Measurements from ENCODE around the gene TMEM247. TPM values are rescaled to one million over a fixed set of nuclear protein-coding genes. Genes with fewer than 3 reads are reported as not detected.
"Not testable (repeated sequence)": the region's sequence is repeated elsewhere in the genome, so short reads cannot be mapped to it uniquely, and the experiment has no call there.

TMEM247 gene
- total and polyA plus RNA-seq, 3 donors from 2014 or later = 18.5 to 59.4 (median 27.2) TPM

DNA sequence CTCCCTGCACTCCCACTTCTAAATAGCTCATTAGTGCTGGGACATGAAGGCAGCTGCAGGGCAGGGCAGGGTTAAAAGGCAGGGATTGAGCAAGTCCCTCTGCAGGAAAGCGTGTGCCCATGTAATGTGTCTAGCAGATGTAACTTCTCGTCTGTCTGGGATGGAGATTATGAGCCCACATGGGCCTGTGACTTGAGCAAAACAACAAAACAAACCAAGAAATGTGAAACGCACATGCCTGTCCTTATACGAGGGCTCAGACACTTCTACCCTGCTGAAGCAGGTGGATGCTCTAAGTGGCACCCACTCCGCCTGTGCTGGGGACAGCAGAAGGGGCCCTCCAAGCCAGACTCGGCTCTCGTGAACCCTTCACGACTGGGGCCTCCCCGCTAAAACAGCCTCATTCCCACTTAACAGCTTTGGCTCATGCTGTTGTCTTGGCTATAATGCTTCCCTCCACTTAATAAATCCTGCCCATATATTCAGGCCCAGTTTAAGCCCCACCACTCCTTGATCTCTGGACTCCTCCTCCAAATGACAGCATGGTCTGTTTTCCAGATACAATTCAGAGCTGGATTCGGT lies 40.9 kb downstream of the TMEM247 start:
- Histone ChIP-seq H3K36me3 (ENCODE audit: low read depth, missing control alignments) (no peaks in the 10 kb centered on the region), H3K27me3 (no peaks in the 10 kb centered on the region), H3K9me3 (no peaks in the 10 kb centered on the region), H3K4me3 (no peak overlapping the region), H3K27ac (no peak overlapping the region), H3K4me1 (peaks cover 6% of the 10 kb centered on the region)
- TF ChIP-seq, protein P1, sequence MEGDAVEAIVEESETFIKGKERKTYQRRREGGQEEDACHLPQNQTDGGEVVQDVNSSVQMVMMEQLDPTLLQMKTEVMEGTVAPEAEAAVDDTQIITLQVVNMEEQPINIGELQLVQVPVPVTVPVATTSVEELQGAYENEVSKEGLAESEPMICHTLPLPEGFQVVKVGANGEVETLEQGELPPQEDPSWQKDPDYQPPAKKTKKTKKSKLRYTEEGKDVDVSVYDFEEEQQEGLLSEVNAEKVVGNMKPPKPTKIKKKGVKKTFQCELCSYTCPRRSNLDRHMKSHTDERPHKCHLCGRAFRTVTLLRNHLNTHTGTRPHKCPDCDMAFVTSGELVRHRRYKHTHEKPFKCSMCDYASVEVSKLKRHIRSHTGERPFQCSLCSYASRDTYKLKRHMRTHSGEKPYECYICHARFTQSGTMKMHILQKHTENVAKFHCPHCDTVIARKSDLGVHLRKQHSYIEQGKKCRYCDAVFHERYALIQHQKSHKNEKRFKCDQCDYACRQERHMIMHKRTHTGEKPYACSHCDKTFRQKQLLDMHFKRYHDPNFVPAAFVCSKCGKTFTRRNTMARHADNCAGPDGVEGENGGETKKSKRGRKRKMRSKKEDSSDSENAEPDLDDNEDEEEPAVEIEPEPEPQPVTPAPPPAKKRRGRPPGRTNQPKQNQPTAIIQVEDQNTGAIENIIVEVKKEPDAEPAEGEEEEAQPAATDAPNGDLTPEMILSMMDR (IDR thresholded peaks at IDR 0.05) = no peak
- TF ChIP-seq POLR2A (IDR thresholded peaks at IDR 0.05) = no peak
- intact Hi-C loops (cut with DNase I; ENCODE audit: low total_unique reads) = no loop called here
- WGBS, 2 donors = 79 to 83% methylated on average over 10 of the region's 10 CpGs
- DNase-seq = no peak

DNA sequence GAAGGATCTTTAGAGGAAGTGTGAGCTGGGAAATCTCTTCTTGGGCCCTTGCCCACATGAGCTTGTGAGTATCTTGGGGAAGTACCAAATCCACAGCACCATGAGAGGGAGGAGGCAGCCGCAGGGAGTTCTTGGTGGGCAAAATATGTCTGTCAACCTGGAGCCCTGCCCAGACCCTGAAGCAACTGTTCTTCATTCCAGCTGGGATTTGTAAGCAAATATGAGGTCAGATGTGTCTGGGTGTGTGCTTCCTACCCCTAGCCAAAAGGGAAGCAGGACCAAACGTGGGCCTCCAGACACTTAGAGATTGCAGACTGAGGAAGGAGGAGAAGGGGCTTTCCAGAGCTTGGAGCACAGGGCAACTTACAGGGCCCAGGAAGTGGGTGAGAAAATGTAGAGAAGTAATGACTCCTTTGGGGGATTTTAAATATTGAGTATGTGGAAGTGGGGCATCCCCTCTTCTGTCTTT lies 41.9 kb downstream of the TMEM247 start:
- Histone ChIP-seq H3K4me1 (peaks cover 6% of the 10 kb centered on the region), H3K27me3 (no peaks in the 10 kb centered on the region), H3K36me3 (ENCODE audit: low read depth, missing control alignments) (no peaks in the 10 kb centered on the region), H3K4me3 (no peak overlapping the region), H3K9me3 (no peaks in the 10 kb centered on the region), H3K27ac (peak overlapping the region; percentile 18 to 51)
- TF ChIP-seq POLR2A (IDR thresholded peaks at IDR 0.05) = no peak
- TF ChIP-seq, protein P1 (IDR thresholded peaks at IDR 0.05) = no peak
- intact Hi-C loops (cut with DNase I; ENCODE audit: low total_unique reads) = no loop called here
- peak; percentile 71 for DNase-seq
- WGBS, 2 donors = 42 to 54% methylated on average over 2 of the region's 2 CpGs

DNA sequence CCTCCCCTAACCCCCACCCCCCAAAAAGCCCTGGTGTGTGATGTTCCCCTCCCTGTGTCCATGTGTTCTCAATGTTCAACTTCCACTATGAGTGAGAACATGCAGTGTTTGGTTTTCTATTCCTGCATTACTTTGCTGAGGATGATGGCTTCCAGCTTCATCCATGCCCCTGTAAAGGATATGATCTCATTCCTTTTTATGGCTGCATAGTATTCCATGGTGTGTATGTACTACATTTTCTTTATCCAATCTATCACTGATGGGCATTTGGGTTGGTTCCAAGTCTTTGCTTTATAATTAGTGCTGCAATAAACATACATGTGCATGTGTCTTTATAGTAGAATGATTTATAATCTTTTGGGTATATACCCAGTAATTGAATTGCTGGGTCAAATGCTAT lies 43.0 kb downstream of the TMEM247 start:
- H3K9me3 ChIP-seq; H3K27me3 ChIP-seq; H3K4me1 ChIP-seq; DNase-seq; H3K4me3 ChIP-seq; H3K36me3 ChIP-seq (ENCODE audit: low read depth, missing control alignments); intact Hi-C loops (cut with DNase I; ENCODE audit: low total_unique reads); H3K27ac ChIP-seq: not testable (repeated sequence)

DNA sequence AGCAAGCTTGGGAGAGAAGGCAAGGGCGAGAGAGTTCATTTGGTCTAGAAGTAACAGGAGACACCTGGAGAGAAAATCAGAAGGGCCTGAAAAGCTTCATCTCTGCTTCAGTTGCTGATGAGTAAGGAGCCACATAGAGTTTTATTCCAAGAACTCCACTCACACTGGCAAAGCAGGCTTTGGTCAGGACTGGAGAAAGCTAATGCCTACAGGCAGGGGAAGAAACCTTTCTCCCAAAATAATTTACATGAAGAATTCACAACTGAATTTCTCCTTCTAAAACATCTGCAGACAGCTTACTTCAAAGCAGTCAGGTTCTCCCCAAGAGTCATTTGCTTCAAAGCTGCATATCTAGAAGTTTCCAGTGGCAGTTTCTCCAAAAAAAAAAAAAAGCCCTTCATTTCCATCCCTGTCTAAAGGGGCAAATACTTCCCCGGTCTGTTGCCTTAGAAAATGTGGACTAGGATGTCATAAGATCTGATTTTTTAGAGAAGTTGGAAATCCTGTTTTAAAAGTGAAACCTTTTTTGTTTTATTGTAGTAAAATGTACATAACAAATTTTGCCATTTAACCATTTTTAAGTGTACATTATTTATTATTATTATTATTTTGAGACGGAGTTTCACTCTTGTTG lies 46.3 kb downstream of the TMEM247 start:
- Histone ChIP-seq H3K4me1 (peaks cover 6% of the 10 kb centered on the region), H3K27ac (no peak overlapping the region), H3K9me3 (no peaks in the 10 kb centered on the region), H3K4me3 (no peak overlapping the region), H3K36me3 (ENCODE audit: low read depth, missing control alignments) (no peaks in the 10 kb centered on the region), H3K27me3 (no peaks in the 10 kb centered on the region)
- TF ChIP-seq, protein P1 (IDR thresholded peaks at IDR 0.05) = no peak
- no peak for TF ChIP-seq POLR2A (IDR thresholded peaks at IDR 0.05)
- WGBS, 2 donors = 85% methylated on average over 3 of the region's 3 CpGs
- intact Hi-C loops (cut with DNase I; ENCODE audit: low total_unique reads) = no loop called here
- DNase-seq = no peak

DNA sequence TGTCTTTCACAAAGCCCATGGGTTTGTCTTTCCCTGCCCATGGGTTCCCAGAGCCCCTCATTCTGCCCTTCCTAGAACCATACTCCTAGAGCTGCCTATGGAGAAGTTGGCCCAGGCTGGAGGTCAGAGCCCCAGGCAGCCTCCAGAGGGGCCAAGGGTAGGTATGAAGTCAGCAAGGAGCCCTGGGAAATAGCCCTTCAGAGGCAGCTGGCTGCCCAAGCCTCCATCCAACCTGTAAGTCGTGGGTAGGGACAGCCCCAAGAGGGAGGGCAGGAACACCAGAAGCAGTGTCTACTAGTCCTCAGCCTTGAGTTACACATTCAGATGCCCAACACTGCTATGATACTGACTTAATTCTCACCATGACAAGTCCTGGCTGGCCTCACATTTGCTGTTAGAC lies 49.5 kb downstream of the TMEM247 start:
- H3K9me3 ChIP-seq = no peaks in the 10 kb centered on the region
- no peak overlapping the region for H3K27ac ChIP-seq
- DNase-seq = no peak
- no peaks in the 10 kb centered on the region for H3K4me1 ChIP-seq
- H3K4me3 ChIP-seq = no peak overlapping the region
- H3K27me3 ChIP-seq = no peaks in the 10 kb centered on the region
- TF ChIP-seq, protein P1 (IDR thresholded peaks at IDR 0.05) = no peak
- no peak for TF ChIP-seq POLR2A (IDR thresholded peaks at IDR 0.05)
- WGBS, 2 donors = 75 to 83% methylated on average over 1 of the region's 1 CpG
- intact Hi-C loops (cut with DNase I; ENCODE audit: low total_unique reads) = no loop called here
- no peaks in the 10 kb centered on the region for H3K36me3 ChIP-seq (ENCODE audit: low read depth, missing control alignments)

Data from testis (tissue), 3 donors.